Kidney epithelial cell (primary cell): Measurements from ENCODE around the gene EDEM1. TPM values are rescaled to one million over a fixed set of nuclear protein-coding genes. Genes with fewer than 3 reads are reported as not detected.

Source experiments
- DNase-seq: peaks from one replicate; pipeline ENCODE4 v3.0.0-alpha.2; 2010; ENCODE audit warnings: low read depth
- H3K27me3 ChIP-seq: 2 replicates; pipeline ENCODE4 v1.6.0; 2011; ENCODE audit warnings: low read length; ENCODE audit not compliant: control insufficient read depth, insufficient read depth
- H3K36me3 ChIP-seq: 2 replicates; pipeline ENCODE4 v1.5.1; 2011; ENCODE audit warnings: low read length; ENCODE audit not compliant: control insufficient read depth, insufficient read depth
- H3K4me3 ChIP-seq: 2 replicates; pipeline ENCODE4 v1.5.1; 2011; ENCODE audit warnings: low read depth, mild to moderate bottlenecking, control low read depth, low read length
- total RNA-seq: library from RNA; depleted of rRNA; stranded (reverse); fragments of >200 nt; gene quantifications from 2 replicates; pipeline ENCODE4 v1.2.3, GENCODE V29; 2015
- TF ChIP-seq, protein P1 (sequence below): IDR thresholded peaks from 2 replicates; pipeline ENCODE4 v1.5.1; 2011; ENCODE audit warnings: mild to moderate bottlenecking, moderate library complexity, low read length, control low read depth, inconsistent platforms; ENCODE audit not compliant: insufficient read depth, poor library complexity, severe bottlenecking

The EDEM1 gene
- total RNA-seq, 1 donor from 2014 or later: 56.9 TPM

DNA sequence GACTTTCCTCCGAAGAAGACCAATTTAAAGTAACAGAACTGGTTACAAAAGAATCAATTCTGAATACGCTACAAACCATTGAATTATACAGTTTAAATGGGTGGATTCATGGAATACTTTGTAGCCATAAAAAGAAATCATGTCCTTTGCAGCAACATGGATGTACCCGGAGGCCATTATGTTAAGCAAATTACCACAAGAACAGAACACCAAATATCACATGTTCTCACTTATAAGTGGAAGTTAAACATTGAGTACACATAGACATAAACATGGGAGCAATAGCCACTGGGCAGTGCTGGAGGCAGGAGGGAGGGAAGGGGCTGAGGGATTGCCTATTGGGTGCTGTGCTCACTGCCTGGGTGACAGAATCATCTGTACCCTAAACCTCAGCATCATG is 61.3 kb downstream of the EDEM1 start:
- TF ChIP-seq, protein P1, sequence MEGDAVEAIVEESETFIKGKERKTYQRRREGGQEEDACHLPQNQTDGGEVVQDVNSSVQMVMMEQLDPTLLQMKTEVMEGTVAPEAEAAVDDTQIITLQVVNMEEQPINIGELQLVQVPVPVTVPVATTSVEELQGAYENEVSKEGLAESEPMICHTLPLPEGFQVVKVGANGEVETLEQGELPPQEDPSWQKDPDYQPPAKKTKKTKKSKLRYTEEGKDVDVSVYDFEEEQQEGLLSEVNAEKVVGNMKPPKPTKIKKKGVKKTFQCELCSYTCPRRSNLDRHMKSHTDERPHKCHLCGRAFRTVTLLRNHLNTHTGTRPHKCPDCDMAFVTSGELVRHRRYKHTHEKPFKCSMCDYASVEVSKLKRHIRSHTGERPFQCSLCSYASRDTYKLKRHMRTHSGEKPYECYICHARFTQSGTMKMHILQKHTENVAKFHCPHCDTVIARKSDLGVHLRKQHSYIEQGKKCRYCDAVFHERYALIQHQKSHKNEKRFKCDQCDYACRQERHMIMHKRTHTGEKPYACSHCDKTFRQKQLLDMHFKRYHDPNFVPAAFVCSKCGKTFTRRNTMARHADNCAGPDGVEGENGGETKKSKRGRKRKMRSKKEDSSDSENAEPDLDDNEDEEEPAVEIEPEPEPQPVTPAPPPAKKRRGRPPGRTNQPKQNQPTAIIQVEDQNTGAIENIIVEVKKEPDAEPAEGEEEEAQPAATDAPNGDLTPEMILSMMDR: no peak
- no peaks in the 10 kb centered on the region for H3K27me3 ChIP-seq
- no peaks in the 10 kb centered on the region for H3K36me3 ChIP-seq
- DNase-seq: no peak
- no peak overlapping the region for H3K4me3 ChIP-seq

DNA sequence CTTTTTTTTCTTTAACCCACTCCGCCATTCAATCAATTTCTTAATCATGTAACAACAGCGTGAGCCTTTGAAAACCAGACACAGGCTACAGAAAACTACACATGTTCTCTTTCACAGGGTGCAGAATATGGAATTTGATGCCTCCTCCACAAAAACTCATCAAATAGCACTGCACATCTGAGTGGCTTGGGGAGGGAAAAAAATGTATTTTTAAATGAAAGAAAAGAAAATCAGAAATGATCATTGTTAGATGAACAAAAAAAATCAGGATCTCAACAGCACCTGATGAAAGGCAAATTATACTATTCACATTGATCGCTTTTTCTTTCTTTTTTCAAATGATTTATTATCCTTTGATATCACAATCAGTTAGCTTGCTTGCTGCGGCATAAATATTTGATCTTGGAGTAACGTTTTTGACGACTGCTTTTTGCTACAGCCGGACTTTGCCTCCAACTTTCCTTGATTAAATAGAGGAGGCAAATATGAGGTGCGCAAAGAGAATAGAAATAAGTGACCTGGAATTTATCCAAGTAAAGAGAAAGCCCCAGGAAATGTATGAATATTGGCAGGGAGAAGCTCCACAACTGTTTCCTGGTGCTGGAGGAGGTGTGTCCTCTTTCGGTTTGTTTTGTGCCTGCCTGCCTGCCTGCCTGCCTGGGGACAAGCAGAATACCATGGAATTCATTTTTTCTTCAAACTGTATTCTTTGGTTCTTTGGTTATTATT is 63.1 kb downstream of the EDEM1 start:
- Histone ChIP-seq H3K4me3 (no peak overlapping the region), H3K36me3 (no peaks in the 10 kb centered on the region), H3K27me3 (no peaks in the 10 kb centered on the region)
- DNase-seq: no peak
- TF ChIP-seq, protein P1: no peak

DNA sequence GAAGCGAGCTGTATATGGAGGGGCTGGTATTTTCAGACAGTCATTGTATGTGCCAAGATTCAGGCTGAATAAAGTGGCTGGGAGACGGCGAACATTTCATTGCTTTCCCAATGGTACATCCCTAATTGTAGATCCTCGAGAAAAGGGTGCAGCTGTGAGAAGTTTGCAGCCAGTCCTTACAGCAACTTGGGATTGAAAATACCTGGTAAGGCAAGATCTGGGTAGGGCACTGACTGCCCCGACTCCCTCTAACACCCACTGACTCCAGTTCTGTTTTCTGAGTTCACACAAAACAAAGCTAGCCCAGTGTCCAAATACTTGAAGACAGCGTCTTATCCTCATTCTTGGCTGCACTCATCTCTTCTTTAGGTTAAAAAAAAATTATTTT is 63.7 kb downstream of the EDEM1 start:
- no peak for DNase-seq
- no peaks in the 10 kb centered on the region for H3K36me3 ChIP-seq
- H3K4me3 ChIP-seq: no peak overlapping the region
- H3K27me3 ChIP-seq: no peaks in the 10 kb centered on the region
- TF ChIP-seq, protein P1: no peak

DNA sequence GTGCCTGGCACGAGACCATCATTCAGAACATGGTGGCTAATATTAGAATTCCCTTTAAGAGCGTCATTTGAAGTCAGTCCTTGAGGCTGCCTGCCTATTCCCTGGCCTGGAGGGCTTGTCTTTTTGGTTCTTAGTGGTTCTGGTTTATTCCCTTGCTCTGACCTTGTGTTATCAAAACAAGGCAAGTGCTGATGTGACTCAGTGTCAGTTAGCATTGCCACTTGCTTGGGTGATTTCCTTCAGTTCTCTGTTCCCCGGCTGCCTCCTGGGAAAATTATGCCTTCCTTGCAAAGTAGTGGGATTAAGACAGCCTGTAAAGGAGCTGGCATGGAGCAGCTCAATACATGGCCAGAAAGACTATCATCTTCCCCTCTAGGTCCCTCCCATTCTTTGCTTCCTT is 64.6 kb downstream of the EDEM1 start:
- Histone ChIP-seq H3K27me3 (no peaks in the 10 kb centered on the region), H3K4me3 (no peak overlapping the region), H3K36me3 (no peaks in the 10 kb centered on the region)
- no peak for DNase-seq
- TF ChIP-seq, protein P1: no peak

DNA sequence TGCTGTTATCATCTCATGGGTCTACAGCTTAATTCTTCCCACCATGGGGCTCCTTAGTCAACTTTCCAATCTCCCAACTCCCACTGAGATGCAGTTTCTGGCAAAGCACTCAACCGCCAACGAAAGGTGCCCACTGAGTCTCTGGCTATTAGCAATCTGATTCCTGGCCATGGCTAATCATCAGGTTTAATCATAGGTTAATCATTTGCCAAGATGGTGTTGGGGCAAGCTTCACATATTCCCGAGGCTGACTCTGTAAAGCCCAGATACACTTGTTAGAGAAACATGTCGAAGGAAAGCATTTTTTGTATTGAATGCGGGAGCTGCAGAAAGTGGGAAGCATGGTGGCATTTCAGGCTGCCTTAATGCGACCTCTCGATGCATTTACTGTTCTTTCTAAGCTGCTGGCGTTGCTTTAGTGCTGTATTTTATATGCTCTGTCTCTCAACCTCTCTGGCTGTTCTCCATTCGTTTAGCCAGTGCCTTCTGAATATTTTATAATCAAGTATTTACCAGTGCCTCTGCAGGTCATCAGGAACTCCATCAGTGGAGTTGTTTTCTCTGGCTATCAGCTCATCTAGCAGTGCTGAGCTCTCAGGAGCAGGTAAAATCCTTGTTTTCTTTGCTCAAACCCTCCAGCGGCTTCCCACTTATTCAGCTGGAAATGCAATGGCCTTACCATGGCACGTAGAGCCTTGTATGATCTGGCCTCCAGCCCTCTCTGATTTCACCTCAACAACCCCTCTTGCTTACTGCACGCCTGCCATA is 67.0 kb downstream of the EDEM1 start:
- no peaks in the 10 kb centered on the region for H3K36me3 ChIP-seq
- DNase-seq: peak; percentile 68
- H3K4me3 ChIP-seq: no peak overlapping the region
- no peaks in the 10 kb centered on the region for H3K27me3 ChIP-seq
- TF ChIP-seq, protein P1: no peak
